Gastroesophageal sphincter (tissue), 3 donors: ENCODE results near the gene SLC22A7.

Experiments
- EP300 ChIP-seq: sonication (generic); formaldehyde crosslinking; IDR thresholded peaks from one replicate; pipeline ENCODE4 v1.6.1; 2017; ENCODE audit warnings: antibody characterized with exemption, mild to moderate bottlenecking
- TF ChIP-seq, protein P1 (sequence below), 4 experiments: fragments of 200-600 bp in 2 of 4; fragments of 450-650 bp in 2 of 4; sonication (generic) in 1 of 4; IDR thresholded peaks; one replicate each; pipeline ENCODE4 v1.5.1; 2017 to 2019; ENCODE audit warnings: antibody characterized with exemption in 4 of 4, mild to moderate bottlenecking in 2 of 4, moderate library complexity in 2 of 4

GRCh38 chr6:43295456-43295855 lies 2.6 kb upstream of the SLC22A7 start:
- TF ChIP-seq EP300 = no peak
- TF ChIP-seq, protein P1, sequence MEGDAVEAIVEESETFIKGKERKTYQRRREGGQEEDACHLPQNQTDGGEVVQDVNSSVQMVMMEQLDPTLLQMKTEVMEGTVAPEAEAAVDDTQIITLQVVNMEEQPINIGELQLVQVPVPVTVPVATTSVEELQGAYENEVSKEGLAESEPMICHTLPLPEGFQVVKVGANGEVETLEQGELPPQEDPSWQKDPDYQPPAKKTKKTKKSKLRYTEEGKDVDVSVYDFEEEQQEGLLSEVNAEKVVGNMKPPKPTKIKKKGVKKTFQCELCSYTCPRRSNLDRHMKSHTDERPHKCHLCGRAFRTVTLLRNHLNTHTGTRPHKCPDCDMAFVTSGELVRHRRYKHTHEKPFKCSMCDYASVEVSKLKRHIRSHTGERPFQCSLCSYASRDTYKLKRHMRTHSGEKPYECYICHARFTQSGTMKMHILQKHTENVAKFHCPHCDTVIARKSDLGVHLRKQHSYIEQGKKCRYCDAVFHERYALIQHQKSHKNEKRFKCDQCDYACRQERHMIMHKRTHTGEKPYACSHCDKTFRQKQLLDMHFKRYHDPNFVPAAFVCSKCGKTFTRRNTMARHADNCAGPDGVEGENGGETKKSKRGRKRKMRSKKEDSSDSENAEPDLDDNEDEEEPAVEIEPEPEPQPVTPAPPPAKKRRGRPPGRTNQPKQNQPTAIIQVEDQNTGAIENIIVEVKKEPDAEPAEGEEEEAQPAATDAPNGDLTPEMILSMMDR (IDR thresholded peaks at IDR 0.05) = no peak
